ENCODE data around the gene LRRC4C. TPM values are rescaled to one million over a fixed set of nuclear protein-coding genes. Genes with fewer than 3 reads are reported as not detected.

LRRC4C gene
- total RNA-seq, 1 donor from 2014 or later = 2.7 TPM

- no peaks in the 10 kb centered on the region for H3K36me3 Mint-ChIP-seq
- Histone ChIP-seq H3K4me3 (no peak overlapping the region), H3K27me3 (no peaks in the 10 kb centered on the region), H3K9ac (no peak overlapping the region), H3K79me2 (ENCODE audit: low read depth) (no peaks in the 10 kb centered on the region), H3K27ac (no peak overlapping the region), H3F3A (ENCODE audit: low read depth) (no peaks in the 10 kb centered on the region), H3K4me1 (no peaks in the 10 kb centered on the region), H3K36me3 (no peaks in the 10 kb centered on the region), H4K20me1 (ENCODE audit: low read depth) (no peaks in the 10 kb centered on the region), H3K9me3 (ENCODE audit: low read depth) (no peaks in the 10 kb centered on the region), H2AFZ (replicated peaks) (no peak overlapping the region), H3K4me2 (no peak overlapping the region)
- H3K9me3 Mint-ChIP-seq = no peaks in the 10 kb centered on the region
- H3K4me1 Mint-ChIP-seq = no peaks in the 10 kb centered on the region
- H3K4me3 Mint-ChIP-seq = no peak overlapping the region
- peaks cover 2% of the 10 kb centered on the region for H3K27me3 Mint-ChIP-seq (ENCODE audit: insufficient read depth, low read depth)
- DNase-seq (ENCODE audit: low spot score) = no peak
- no peak overlapping the region for H3K27ac Mint-ChIP-seq
- TF ChIP-seq EZH2 (IDR thresholded peaks at IDR 0.05) = no peak
- TF ChIP-seq CTCF (IDR thresholded peaks at IDR 0.05) = no peak
- no peak for TF ChIP-seq EZH2phosphoT487 (IDR thresholded peaks at IDR 0.05)
These were observed 758.4 kb downstream of the LRRC4C start for GRCh38 chr11:40701027-40701426.

GRCh38 chr11:40689823-40690222 is 769.6 kb downstream of the LRRC4C start:
- Mint-ChIP-seq H3K27me3 (ENCODE audit: insufficient read depth, low read depth) (no peaks in the 10 kb centered on the region), H3K9me3 (no peaks in the 10 kb centered on the region), H3K4me1 (peaks cover 17% of the 10 kb centered on the region), H3K36me3 (no peaks in the 10 kb centered on the region), H3K4me3 (no peak overlapping the region), H3K27ac (no peak overlapping the region)
- no peak overlapping the region for H3K9ac ChIP-seq
- TF ChIP-seq CTCF (IDR thresholded peaks at IDR 0.05) (no peak), EZH2phosphoT487 (IDR thresholded peaks at IDR 0.05) (no peak), EZH2 (IDR thresholded peaks at IDR 0.05) (no peak)
- H3K9me3 ChIP-seq (ENCODE audit: low read depth) = no peaks in the 10 kb centered on the region
- no peak overlapping the region for H3K4me2 ChIP-seq
- no peaks in the 10 kb centered on the region for H4K20me1 ChIP-seq (ENCODE audit: low read depth)
- no peak overlapping the region for H3K4me3 ChIP-seq
- H3K4me1 ChIP-seq = peaks cover 15% of the 10 kb centered on the region
- no peak overlapping the region for H3K27ac ChIP-seq
- H3K79me2 ChIP-seq (ENCODE audit: low read depth) = no peaks in the 10 kb centered on the region
- DNase-seq (ENCODE audit: low spot score) = no peak
- no peak overlapping the region for H2AFZ ChIP-seq (replicated peaks)
- no peaks in the 10 kb centered on the region for H3K36me3 ChIP-seq
- H3F3A ChIP-seq (ENCODE audit: low read depth) = no peaks in the 10 kb centered on the region
- no peaks in the 10 kb centered on the region for H3K27me3 ChIP-seq

GRCh38 chr11:40688369-40688768 is 771.1 kb downstream of the LRRC4C start:
- Histone ChIP-seq H3K4me2 (no peak overlapping the region), H3K9ac (no peak overlapping the region), H3K27me3 (no peaks in the 10 kb centered on the region), H3K4me1 (peaks cover 15% of the 10 kb centered on the region), H3K27ac (no peak overlapping the region), H3K9me3 (ENCODE audit: low read depth) (peaks cover 6% of the 10 kb centered on the region), H4K20me1 (ENCODE audit: low read depth) (no peaks in the 10 kb centered on the region), H3K36me3 (no peaks in the 10 kb centered on the region), H3F3A (ENCODE audit: low read depth) (no peaks in the 10 kb centered on the region), H3K4me3 (no peak overlapping the region), H3K79me2 (ENCODE audit: low read depth) (no peaks in the 10 kb centered on the region), H2AFZ (replicated peaks) (no peak overlapping the region)
- no peak overlapping the region for H3K4me3 Mint-ChIP-seq
- peaks cover 7% of the 10 kb centered on the region for H3K9me3 Mint-ChIP-seq
- H3K4me1 Mint-ChIP-seq = peaks cover 11% of the 10 kb centered on the region
- no peaks in the 10 kb centered on the region for H3K27me3 Mint-ChIP-seq (ENCODE audit: insufficient read depth, low read depth)
- TF ChIP-seq EZH2phosphoT487 (IDR thresholded peaks at IDR 0.05) (no peak), CTCF (IDR thresholded peaks at IDR 0.05) (no peak), EZH2 (IDR thresholded peaks at IDR 0.05) (no peak)
- no peak overlapping the region for H3K27ac Mint-ChIP-seq
- no peaks in the 10 kb centered on the region for H3K36me3 Mint-ChIP-seq
- no peak for DNase-seq (ENCODE audit: low spot score)
